GM18858 (cell line): ENCODE results near the gene PDZD2.
"Not testable (repeated sequence)": the region's sequence is repeated elsewhere in the genome, so short reads cannot be mapped to it uniquely, and the experiment has no call there.

Experiments used
- ATAC-seq: cut with Tn5 transposase; IDR thresholded peaks from one replicate; pipeline ENCODE4 v1.9.1; 2021; ENCODE audit not compliant: unreplicated experiment

PDZD2 gene

GRCh38 chr5:32059761-32060530 lies 421.0 kb downstream of the PDZD2 start:
- ATAC-seq: no peak

DNA sequence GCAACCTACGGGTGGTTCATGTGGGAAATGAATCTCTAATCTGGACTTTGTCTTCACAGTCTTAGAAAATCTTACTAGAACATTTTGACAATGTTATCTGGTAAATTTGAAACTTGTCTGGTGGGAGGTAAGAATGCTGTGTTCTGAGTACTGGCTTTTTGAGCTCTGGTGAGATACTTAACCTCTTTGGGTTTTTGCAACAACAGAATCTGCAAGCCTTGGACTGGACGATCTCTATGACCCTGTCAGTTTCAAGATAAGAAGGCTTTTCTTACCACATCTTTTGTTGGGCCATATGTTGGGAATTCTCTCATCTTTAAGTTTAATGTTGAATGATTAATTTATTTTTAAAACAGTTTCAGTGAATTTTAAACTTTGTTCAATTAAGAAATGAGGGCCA lies 422.3 kb downstream of the PDZD2 start:
- no peak for ATAC-seq

GRCh38 chr5:32066448-32066847 lies 427.5 kb downstream of the PDZD2 start:
- ATAC-seq: no peak

DNA sequence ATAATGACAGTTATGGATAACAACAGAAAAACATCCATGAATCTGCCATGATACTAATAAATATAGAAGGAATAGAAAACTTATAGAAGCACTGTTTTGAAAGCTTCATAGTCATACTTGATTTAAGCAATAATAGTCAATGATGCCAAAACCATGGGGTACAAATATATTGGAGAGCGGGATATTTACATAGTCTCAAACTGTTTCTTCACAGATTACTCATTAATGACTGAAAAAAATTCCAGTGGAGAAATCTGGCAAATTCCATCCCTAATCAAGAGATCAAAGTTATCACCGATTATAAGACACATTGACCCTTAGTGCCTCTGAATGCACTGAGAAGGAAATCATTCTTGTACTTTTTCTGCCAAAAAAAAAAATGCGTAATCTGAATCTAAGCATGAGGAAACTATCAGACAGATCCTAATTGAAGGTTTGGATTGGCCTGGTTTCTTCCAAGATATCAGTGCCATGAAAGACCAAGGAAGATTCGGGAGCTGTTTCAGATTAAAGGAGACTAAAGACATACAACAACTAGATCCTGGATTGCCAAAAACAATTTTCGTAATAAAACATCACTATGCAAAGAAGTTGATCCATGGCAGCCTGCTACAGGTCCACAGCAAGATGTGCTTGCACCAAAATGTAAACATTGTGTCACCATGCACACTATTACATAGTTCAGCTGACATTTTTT lies 429.0 kb downstream of the PDZD2 start:
- ATAC-seq: no peak

GRCh38 chr5:32068561-32068960 lies 429.6 kb downstream of the PDZD2 start:
- no peak for ATAC-seq

GRCh38 chr5:32069396-32069795 lies 430.5 kb downstream of the PDZD2 start:
- ATAC-seq: no peak

- ATAC-seq: no peak
Measured at GRCh38 chr5:32071351-32071944, 432.5 kb downstream of the PDZD2 start.

GRCh38 chr5:32072054-32072453 lies 433.1 kb downstream of the PDZD2 start:
- no peak for ATAC-seq

GRCh38 chr5:32074401-32074800 lies 435.5 kb downstream of the PDZD2 start:
- ATAC-seq: no peak

DNA sequence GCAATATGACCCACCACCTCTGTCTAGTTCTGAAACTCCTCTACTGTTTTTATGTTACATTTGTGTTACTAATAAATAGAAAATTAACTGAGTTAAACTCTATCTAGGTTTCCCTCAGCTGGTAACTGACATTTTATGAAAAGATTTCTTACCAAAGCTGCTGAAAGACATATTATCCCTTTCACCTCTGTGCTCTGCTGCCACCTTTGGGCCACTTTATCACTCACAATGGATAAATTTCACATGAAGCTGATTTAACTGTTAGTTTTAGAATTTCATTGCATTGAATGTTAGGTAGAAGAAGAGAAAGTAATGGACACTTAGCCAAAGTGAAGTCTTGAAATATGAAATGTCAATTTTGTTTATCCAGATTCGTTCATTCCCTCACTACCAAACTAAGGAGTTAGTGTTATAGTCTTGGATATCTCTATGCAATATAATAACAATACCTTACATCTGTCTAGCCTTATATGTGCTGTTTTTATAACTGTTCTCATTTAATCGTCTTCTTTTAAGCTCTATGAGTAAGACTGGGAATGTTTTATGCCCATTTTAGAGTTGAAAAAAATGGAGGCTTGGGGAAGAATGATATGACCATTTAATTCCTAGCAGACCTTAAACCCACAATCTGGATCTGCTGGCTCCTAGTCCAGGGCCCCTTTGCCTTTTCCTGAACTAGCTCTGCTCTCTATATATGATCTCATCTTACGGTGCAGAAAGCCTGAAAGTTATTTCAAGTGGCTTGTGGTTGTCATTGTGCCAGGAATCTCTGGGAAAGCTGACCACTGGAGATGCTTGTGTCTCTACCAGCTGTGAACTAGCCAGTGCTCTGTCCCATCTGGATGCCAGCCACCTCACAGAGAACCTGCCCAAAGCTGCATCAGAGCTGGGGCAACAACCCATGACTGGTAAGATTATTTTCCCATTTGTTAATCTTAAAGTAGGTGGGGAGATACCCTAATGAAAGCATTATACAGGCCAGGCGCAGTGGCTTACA lies 438.1 kb downstream of the PDZD2 start:
- ATAC-seq: no peak

GRCh38 chr5:32078855-32079254 lies 439.9 kb downstream of the PDZD2 start:
- not testable (repeated sequence) for ATAC-seq

DNA sequence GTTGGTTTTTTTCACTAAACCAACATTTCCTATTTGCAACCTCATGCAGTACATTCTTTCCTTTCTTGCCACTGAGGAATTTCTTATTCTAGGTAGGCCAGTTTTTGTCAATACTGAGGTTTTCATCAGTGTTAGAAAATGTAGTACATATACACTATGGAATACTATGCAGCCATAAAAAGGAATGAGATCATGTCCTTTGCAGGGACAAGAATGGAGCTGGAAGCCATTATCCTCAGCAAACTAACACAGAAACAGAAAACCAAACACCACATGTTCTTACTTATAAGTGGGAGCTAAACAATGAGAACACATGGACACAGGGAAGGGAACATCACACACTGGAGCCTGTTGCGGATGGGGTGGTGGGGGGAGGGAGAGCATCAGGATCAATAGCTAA lies 441.6 kb downstream of the PDZD2 start:
- ATAC-seq: not testable (repeated sequence)

- no peak for ATAC-seq
Measured at GRCh38 chr5:32082701-32083100, 443.8 kb downstream of the PDZD2 start.

- no peak for ATAC-seq
Measured at GRCh38 chr5:32083981-32084430, 445.1 kb downstream of the PDZD2 start.

DNA sequence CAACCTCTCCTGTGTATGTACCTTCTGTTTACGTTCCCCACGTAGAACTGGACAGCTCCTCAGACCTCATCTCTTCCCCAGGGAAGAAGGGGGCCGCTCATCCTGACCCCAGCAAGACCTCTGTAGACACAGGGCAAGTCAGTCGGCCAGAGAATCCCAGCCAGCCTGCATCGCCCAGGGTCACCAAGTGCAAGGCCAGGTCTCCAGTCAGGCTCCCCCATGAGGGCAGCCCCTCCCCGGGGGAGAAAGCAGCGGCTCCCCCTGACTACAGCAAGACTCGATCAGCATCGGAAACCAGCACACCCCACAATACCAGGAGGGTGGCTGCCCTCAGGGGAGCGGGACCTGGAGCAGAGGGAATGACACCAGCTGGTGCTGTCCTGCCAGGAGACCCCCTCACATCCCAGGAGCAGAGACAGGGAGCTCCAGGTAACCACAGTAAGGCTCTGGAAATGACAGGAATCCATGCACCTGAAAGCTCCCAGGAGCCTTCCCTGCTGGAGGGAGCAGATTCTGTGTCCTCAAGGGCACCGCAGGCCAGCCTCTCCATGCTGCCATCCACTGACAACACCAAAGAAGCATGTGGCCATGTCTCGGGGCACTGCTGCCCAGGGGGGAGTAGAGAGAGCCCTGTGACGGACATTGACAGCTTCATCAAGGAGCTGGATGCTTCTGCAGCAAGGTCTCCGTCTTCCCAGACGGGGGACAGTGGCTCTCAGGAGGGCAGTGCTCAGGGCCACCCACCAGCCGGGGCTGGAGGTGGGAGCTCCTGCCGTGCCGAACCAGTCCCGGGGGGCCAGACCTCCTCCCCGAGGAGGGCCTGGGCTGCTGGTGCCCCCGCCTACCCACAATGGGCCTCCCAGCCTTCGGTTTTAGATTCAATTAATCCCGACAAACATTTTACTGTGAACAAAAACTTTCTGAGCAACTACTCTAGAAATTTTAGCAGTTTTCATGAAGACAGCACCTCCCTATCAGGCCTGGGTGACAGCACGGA lies 448.5 kb downstream of the PDZD2 start:
- no peak for ATAC-seq

DNA sequence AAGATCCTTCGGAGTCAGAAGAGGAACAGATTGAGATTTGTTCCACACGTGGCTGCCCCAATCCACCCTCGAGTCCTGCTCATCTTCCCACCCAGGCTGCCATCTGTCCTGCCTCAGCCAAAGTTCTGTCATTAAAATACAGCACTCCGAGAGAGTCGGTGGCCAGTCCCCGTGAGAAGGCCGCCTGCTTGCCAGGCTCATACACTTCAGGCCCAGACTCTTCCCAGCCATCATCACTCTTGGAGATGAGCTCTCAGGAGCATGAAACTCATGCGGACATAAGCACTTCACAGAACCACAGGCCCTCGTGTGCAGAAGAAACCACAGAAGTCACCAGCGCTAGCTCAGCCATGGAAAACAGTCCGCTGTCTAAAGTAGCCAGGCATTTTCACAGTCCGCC lies 449.3 kb downstream of the PDZD2 start:
- ATAC-seq: no peak

DNA sequence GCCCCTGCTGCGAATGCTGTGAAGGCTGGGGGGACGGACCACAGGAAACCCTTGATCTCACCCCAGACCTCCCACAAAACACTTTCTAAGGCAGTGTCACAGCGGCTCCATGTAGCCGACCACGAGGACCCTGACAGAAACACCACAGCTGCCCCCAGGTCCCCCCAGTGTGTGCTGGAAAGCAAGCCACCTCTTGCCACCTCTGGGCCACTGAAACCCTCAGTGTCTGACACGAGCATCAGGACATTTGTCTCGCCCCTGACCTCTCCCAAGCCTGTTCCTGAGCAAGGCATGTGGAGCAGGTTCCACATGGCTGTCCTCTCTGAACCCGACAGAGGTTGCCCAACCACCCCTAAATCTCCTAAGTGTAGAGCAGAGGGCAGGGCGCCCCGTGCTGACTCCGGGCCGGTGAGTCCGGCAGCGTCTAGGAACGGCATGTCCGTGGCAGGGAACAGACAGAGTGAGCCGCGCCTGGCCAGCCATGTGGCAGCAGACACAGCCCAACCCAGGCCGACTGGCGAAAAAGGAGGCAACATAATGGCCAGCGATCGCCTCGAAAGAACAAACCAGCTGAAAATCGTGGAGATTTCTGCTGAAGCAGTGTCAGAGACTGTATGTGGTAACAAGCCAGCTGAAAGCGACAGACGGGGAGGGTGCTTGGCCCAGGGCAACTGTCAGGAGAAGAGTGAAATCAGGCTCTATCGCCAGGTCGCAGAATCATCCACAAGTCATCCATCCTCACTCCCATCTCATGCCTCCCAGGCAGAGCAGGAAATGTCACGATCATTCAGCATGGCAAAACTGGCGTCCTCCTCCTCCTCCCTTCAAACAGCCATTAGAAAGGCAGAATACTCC lies 450.4 kb downstream of the PDZD2 start:
- no peak for ATAC-seq

GRCh38 chr5:32090026-32090754 lies 451.3 kb downstream of the PDZD2 start:
- ATAC-seq: no peak
